GM12891 (cell line): ENCODE measurements around the gene CROCC2.

ENCODE experiments used
- POLR2A ChIP-seq: IDR thresholded peaks from 2 replicates; pipeline ENCODE4 v1.6.1; 2011; ENCODE audit warnings: low read depth, low read length, control low read depth
- POLR2AphosphoS5 ChIP-seq: IDR thresholded peaks from 2 replicates; pipeline ENCODE4 v1.6.1; 2011; ENCODE audit warnings: low read depth, low read length, control low read depth
- SPI1 ChIP-seq: IDR thresholded peaks from 2 replicates; pipeline ENCODE4 v1.6.1; 2011; ENCODE audit warnings: low read depth, low read length, control low read depth
- TAF1 ChIP-seq: IDR thresholded peaks from 2 replicates; pipeline ENCODE4 v1.6.1; 2011; ENCODE audit warnings: low read depth, low read length, control low read depth

GRCh38 chr2:240868286-240869108 lies 37.6 kb upstream of the CROCC2 start, which contains the start of gene AGXT:
- TF ChIP-seq POLR2A (no peak), POLR2AphosphoS5 (no peak), TAF1 (no peak), SPI1 (no peak)
